PC-3 (cell line): ENCODE results near the gene ACOXL. TPM values are rescaled to one million over a fixed set of nuclear protein-coding genes. Genes with fewer than 3 reads are reported as not detected.

Experiments used
- ATAC-seq: fragments of 200-7000 bp; cut with Tn5 transposase; 2 replicates; pipeline ENCODE4 v1.9.1; 2020; ENCODE audit warnings: mild to moderate bottlenecking, moderate library complexity
- BruUV-seq: library from RNA; stranded (reverse); fragments of 400-500 nt; replicated peaks from 2 replicates; lab custom pipeline; 2021; lab: Mats Ljungman, UMichigan
- CTCF ChIA-PET: fragments of 300-600 bp; sonication (Branson Sonifier 250); formaldehyde crosslinking; loops from one replicate; lab custom pipeline; 2022; ENCODE audit warnings: antibody characterized with exemption; lab: Charles Lee
- POLR2A ChIA-PET: fragments of 300-600 bp; sonication (Branson Sonifier 250); formaldehyde crosslinking; loops from one replicate; lab custom pipeline; 2022; ENCODE audit warnings: antibody characterized with exemption; ENCODE audit not compliant: unreplicated experiment; lab: Charles Lee
- DNase-seq: peaks from one replicate; pipeline ENCODE4 v3.0.0-alpha.2; 2015
- H2AFZ ChIP-seq: fragments of 300-600 bp; sonication (generic); 2 replicates; pipeline ENCODE4 v1.6.0; 2016; ENCODE audit warnings: antibody characterized with exemption, low read length
- H3F3A ChIP-seq: fragments of 300-600 bp; sonication (generic); one replicate; pipeline ENCODE4 v1.6.0; 2017; ENCODE audit warnings: antibody characterized with exemption, low read length, control low read depth, mild to moderate bottlenecking; ENCODE audit not compliant: unreplicated experiment
- H3K27ac ChIP-seq: fragments of 300-600 bp; sonication (generic); 2 replicates; pipeline ENCODE4 v1.5.1; 2016; ENCODE audit warnings: mild to moderate bottlenecking, low read length
- H3K27me3 ChIP-seq: fragments of 300-600 bp; sonication (generic); 2 replicates; pipeline ENCODE4 v1.6.1; 2016; ENCODE audit warnings: low read length, mixed read lengths
- H3K36me3 ChIP-seq: fragments of 300-600 bp; sonication (generic); 2 replicates; pipeline ENCODE4 v1.6.1; 2016; ENCODE audit warnings: low read depth, mixed run types, low read length, mixed read lengths
- H3K4me1 ChIP-seq: fragments of 300-600 bp; sonication (generic); 2 replicates; pipeline ENCODE4 v1.5.1; 2016; ENCODE audit warnings: low read length; ENCODE audit not compliant: insufficient read depth
- H3K4me2 ChIP-seq: fragments of 300-600 bp; sonication (generic); 2 replicates; pipeline ENCODE4 v1.6.0; 2016; ENCODE audit warnings: low read length
- H3K4me3 ChIP-seq: fragments of 300-600 bp; sonication (generic); 2 replicates; pipeline ENCODE4 v1.5.1; 2016; ENCODE audit warnings: mild to moderate bottlenecking, low read length, mixed read lengths
- H3K79me2 ChIP-seq: fragments of 300-600 bp; sonication (generic); 2 replicates; pipeline ENCODE4 v1.6.1; 2017; ENCODE audit warnings: low read length, mixed read lengths
- H3K9ac ChIP-seq: fragments of 300-600 bp; sonication (generic); 2 replicates; pipeline ENCODE4 v1.6.0; 2016; ENCODE audit warnings: mild to moderate bottlenecking, low read length
- H3K9me2 ChIP-seq: fragments of 300-600 bp; sonication (generic); replicated peaks from 2 replicates; pipeline ENCODE4 v1.6.1; 2016; ENCODE audit warnings: mixed run types, low read length, mixed read lengths
- H3K9me3 ChIP-seq: fragments of 300-600 bp; sonication (generic); 2 replicates; pipeline ENCODE4 v1.6.1; 2016; ENCODE audit warnings: low read length, mixed read lengths
- H4K20me1 ChIP-seq: fragments of 300-600 bp; sonication (generic); 2 replicates; pipeline ENCODE4 v1.6.1; 2016; ENCODE audit warnings: low read length, mixed read lengths
- EZH2 ChIP-seq: fragments of 300-600 bp; sonication (generic); IDR thresholded peaks from one replicate; pipeline ENCODE4 v1.6.1; 2017; ENCODE audit warnings: antibody characterized with exemption, mild to moderate bottlenecking, low read length; ENCODE audit not compliant: unreplicated experiment
- EZH2phosphoT487 ChIP-seq: fragments of 300-600 bp; sonication (generic); IDR thresholded peaks from 2 replicates; pipeline ENCODE4 v1.6.1; 2018; ENCODE audit warnings: mild to moderate bottlenecking, antibody characterized with exemption, low read length, borderline replicate concordance
- intact Hi-C: fragments of 100-400 bp; cut with micrococcal nuclease; formaldehyde crosslinking; loops from 2 replicates; pipeline ENCODE4 v1.9.0; 2023
- total RNA-seq: library from RNA; depleted of rRNA; stranded (reverse); fragments of >200 nt; gene quantifications from 2 replicates; pipeline ENCODE4 v1.2.3, GENCODE V29; 2014
- TF ChIP-seq, protein P1 (sequence below): fragments of 300-600 bp; sonication (generic); conservative IDR thresholded peaks from 2 replicates; pipeline ENCODE4 v1.5.1; 2017; ENCODE audit warnings: antibody characterized with exemption, low read depth, mild to moderate bottlenecking, low read length

The ACOXL gene
- total RNA-seq, 1 experiment from 2014 or later: 16.3 TPM

DNA sequence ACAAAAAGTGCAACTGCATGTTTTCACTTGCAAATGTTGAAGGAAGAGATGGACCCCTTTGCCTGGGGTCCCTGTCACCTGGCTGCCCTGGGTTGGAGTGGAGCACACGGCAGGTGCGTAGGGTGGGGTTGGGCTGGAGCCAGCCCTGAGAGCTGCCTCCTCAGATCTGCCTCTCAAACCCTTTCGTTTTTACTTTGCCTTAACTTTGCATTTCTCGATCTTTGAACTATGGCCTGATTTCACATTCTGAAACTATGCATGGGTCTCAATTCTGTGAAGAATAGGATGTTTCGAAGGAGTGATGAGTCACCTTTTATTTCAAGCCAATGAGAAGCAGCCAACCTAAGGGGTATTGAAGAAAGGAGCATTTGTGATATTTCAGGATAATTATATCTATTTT, 132.8 kb downstream of the ACOXL start:
- ATAC-seq (peak; percentile 9; the same call in 1 of the 2 replicates), DNase-seq (peak; percentile 68)
- no peaks in the 10 kb centered on the region for H3K9me3 ChIP-seq
- no peaks in the 10 kb centered on the region for H3K79me2 ChIP-seq
- H3K4me1 ChIP-seq: peaks cover 39% of the 10 kb centered on the region
- TF ChIP-seq, protein P1, sequence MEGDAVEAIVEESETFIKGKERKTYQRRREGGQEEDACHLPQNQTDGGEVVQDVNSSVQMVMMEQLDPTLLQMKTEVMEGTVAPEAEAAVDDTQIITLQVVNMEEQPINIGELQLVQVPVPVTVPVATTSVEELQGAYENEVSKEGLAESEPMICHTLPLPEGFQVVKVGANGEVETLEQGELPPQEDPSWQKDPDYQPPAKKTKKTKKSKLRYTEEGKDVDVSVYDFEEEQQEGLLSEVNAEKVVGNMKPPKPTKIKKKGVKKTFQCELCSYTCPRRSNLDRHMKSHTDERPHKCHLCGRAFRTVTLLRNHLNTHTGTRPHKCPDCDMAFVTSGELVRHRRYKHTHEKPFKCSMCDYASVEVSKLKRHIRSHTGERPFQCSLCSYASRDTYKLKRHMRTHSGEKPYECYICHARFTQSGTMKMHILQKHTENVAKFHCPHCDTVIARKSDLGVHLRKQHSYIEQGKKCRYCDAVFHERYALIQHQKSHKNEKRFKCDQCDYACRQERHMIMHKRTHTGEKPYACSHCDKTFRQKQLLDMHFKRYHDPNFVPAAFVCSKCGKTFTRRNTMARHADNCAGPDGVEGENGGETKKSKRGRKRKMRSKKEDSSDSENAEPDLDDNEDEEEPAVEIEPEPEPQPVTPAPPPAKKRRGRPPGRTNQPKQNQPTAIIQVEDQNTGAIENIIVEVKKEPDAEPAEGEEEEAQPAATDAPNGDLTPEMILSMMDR: no peak
- TF ChIP-seq EZH2phosphoT487: no peak
- no peak for TF ChIP-seq EZH2
- no peaks in the 10 kb centered on the region for H3K9me2 ChIP-seq
- no peaks in the 10 kb centered on the region for H3K27me3 ChIP-seq
- ChIA-PET CTCF (no interaction called here), POLR2A (no interaction called here)
- no peak overlapping the region for H3K27ac ChIP-seq
- H3F3A ChIP-seq: no peaks in the 10 kb centered on the region
- no peak overlapping the region for H2AFZ ChIP-seq
- intact Hi-C loops: no loop called here
- H3K9ac ChIP-seq: no peak overlapping the region
- no peaks in the 10 kb centered on the region for H3K36me3 ChIP-seq
- no peak overlapping the region for H3K4me3 ChIP-seq
- H4K20me1 ChIP-seq: no peaks in the 10 kb centered on the region
- no TSS peak for BruUV-seq
- H3K4me2 ChIP-seq: peak overlapping the region; percentile 66

DNA sequence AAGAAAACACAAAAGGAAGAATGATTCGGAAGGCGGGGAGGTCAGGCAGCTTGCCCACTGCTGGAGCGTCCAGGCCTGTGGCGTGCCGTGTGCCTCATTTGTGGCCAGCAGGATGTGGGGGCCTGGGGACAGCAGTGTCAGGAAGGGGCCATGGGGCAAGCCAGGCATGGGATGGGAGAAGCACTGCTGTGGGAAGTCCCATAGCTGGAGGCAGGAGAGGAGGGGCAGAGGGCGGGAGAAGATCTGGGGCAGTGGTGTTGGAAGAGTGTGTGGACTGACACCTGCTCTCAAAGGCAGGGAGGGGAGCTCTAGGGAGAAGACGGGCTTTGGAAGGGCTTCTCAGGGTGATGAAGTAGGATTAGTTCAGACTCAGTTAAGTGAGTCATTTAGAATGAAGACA, 133.7 kb downstream of the ACOXL start:
- H2AFZ ChIP-seq: no peak overlapping the region
- TF ChIP-seq EZH2 (no peak), EZH2phosphoT487 (no peak)
- TF ChIP-seq, protein P1: no peak
- no peaks in the 10 kb centered on the region for H4K20me1 ChIP-seq
- H3K4me3 ChIP-seq: no peak overlapping the region
- H3K9me2 ChIP-seq: no peaks in the 10 kb centered on the region
- peaks cover 39% of the 10 kb centered on the region for H3K4me1 ChIP-seq
- H3K27ac ChIP-seq: no peak overlapping the region
- ATAC-seq (no peak), DNase-seq (no peak)
- ChIA-PET CTCF (no interaction called here), POLR2A (no interaction called here)
- H3K36me3 ChIP-seq: no peaks in the 10 kb centered on the region
- no peaks in the 10 kb centered on the region for H3K9me3 ChIP-seq
- H3K79me2 ChIP-seq: no peaks in the 10 kb centered on the region
- no peak overlapping the region for H3K9ac ChIP-seq
- no TSS peak for BruUV-seq
- no peaks in the 10 kb centered on the region for H3K27me3 ChIP-seq
- H3F3A ChIP-seq: no peaks in the 10 kb centered on the region
- no peak overlapping the region for H3K4me2 ChIP-seq
- intact Hi-C loops: no loop called here

DNA sequence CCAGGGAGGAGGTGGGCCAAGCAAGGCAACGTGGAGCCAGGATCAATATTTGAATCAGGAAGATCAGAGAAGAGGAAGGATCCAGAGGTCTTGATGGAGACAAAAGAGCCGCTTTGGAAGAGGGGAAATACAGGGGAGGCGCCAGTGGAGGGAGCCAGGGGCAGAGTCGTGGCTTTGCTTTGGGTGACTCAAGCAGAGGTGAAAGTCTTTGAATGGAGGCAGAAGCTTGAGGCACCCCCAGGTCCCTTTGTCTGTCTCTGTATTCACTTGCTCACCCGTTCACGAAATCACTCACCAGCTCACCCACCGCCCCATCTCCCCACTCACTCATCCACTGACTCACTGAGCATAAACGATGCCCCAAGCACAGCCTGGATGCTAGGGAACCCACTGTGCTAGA, 134.1 kb downstream of the ACOXL start:
- Histone ChIP-seq H3K4me2 (no peak overlapping the region), H3K27me3 (no peaks in the 10 kb centered on the region), H3K4me1 (peaks cover 39% of the 10 kb centered on the region), H3K36me3 (no peaks in the 10 kb centered on the region), H3K27ac (no peak overlapping the region), H4K20me1 (no peaks in the 10 kb centered on the region), H2AFZ (no peak overlapping the region), H3F3A (no peaks in the 10 kb centered on the region), H3K79me2 (no peaks in the 10 kb centered on the region), H3K9me2 (no peaks in the 10 kb centered on the region), H3K9me3 (no peaks in the 10 kb centered on the region), H3K9ac (no peak overlapping the region), H3K4me3 (no peak overlapping the region)
- ATAC-seq (no peak), DNase-seq (peak; percentile 27)
- TF ChIP-seq, protein P1: peak; percentile 12; the same call in 1 of the 2 replicates
- no peak for TF ChIP-seq EZH2phosphoT487
- ChIA-PET CTCF (no interaction called here), POLR2A (no interaction called here)
- intact Hi-C loops: no loop called here
- no TSS peak for BruUV-seq
